Liver (tissue), 9 donors: ENCODE data around the gene LYPD3. TPM values are rescaled to one million over a fixed set of nuclear protein-coding genes. Genes with fewer than 3 reads are reported as not detected.

Source experiments
- DNase-seq: peaks from one replicate; pipeline ENCODE4 v3.0.0-alpha.2; 2017; ENCODE audit warnings: low spot score
- H3K27ac ChIP-seq, 2 donors: one replicate each; pipeline ENCODE4 v1.7.0; 2013; ENCODE audit warnings: inconsistent platforms in 2 of 2, low read length in 2 of 2, control low read depth in 1 of 2, low read depth in 1 of 2, mild to moderate bottlenecking in 1 of 2
- H3K27me3 ChIP-seq, 4 donors: one replicate each; pipeline versions ENCODE4 v1.6.1 to v1.7.0; 2013; ENCODE audit warnings: low read length in 3 of 4, inconsistent platforms in 1 of 4, mild to moderate bottlenecking in 1 of 4, moderate library complexity in 1 of 4; ENCODE audit not compliant: control insufficient read depth in 4 of 4, insufficient read depth in 4 of 4
- H3K36me3 ChIP-seq, 4 donors: one replicate each; pipeline versions ENCODE4 v1.6.1 to v1.7.0; 2013; ENCODE audit warnings: low read length in 3 of 4, mild to moderate bottlenecking in 3 of 4, low read depth in 1 of 4, moderate library complexity in 1 of 4; ENCODE audit not compliant: control insufficient read depth in 4 of 4, insufficient read depth in 3 of 4
- H3K4me1 ChIP-seq, 4 donors: one replicate each; pipeline versions ENCODE4 v1.6.1 to v1.7.0; 2013; ENCODE audit warnings: low read length in 3 of 4, mild to moderate bottlenecking in 3 of 4, moderate library complexity in 1 of 4; ENCODE audit not compliant: control insufficient read depth in 4 of 4, insufficient read depth in 4 of 4
- H3K4me3 ChIP-seq, 3 donors: one replicate each; pipeline versions ENCODE4 v1.6.1 to v1.7.0; 2013; ENCODE audit warnings: low read length in 3 of 3, control low read depth in 1 of 3, low read depth in 1 of 3, mild to moderate bottlenecking in 1 of 3
- H3K9ac ChIP-seq, 2 donors: one replicate each; pipeline ENCODE4 v1.7.0; 2013; ENCODE audit warnings: low read length in 2 of 2, mild to moderate bottlenecking in 2 of 2, moderate library complexity in 2 of 2, control low read depth in 1 of 2, low read depth in 1 of 2
- H3K9me3 ChIP-seq, 4 donors: one replicate each; pipeline versions ENCODE4 v1.6.1 to v1.7.0; 2013; ENCODE audit warnings: low read length in 3 of 4; ENCODE audit not compliant: control insufficient read depth in 4 of 4
- YY1 ChIP-seq: IDR thresholded peaks from 2 replicates; pipeline ENCODE4 v1.6.1; 2016; ENCODE audit warnings: antibody characterized with exemption, mild to moderate bottlenecking
- WGBS: extraction: QIAGEN DNeasy Blood & Tissue Kit; methylation state at CpG from one replicate; pipeline ENCODE4 v1.1.7; 2013; 5-methylcytosine and 5-hydroxymethylcytosine counted together
- polyA plus RNA-seq, 2 donors: library from polyadenylated mRNA; stranded (reverse) in 1 of 2; unstranded in 1 of 2; fragments of 200-250 nt in 1 of 2; fragments of >200 nt in 1 of 2; fragmentation: Nextera tagmentation in 1 of 2; extraction: Ambion mirVana in 1 of 2; gene quantifications; one replicate each; pipeline versions ENCODE4 v1.2.1 to v1.2.3, GENCODE V29; 2013 to 2015
- total RNA-seq, 2 donors: library from RNA; depleted of rRNA; stranded (reverse); fragments of >200 nt; gene quantifications; one replicate each; pipeline ENCODE4 v1.2.3, GENCODE V29; 2014
- donor health status: healthy.
- donor health status: healthy.
- donor health status: healthy.
- donor health status: healthy.
- donor health status: healthy.

Gene LYPD3
- total and polyA plus RNA-seq, 4 donors, result 0.08 to 0.38 (median 0.18) TPM

GRCh38 chr19:43412441-43412840 is 53.0 kb downstream of the LYPD3 start:
- no peak overlapping the region for H3K27ac ChIP-seq
- no peaks in the 10 kb centered on the region for H3K36me3 ChIP-seq
- H3K9ac ChIP-seq, result no peak overlapping the region
- no peaks in the 10 kb centered on the region for H3K9me3 ChIP-seq
- WGBS, result 76% methylated on average over 6 of the region's 6 CpGs
- DNase-seq, result no peak
- no peak for TF ChIP-seq YY1
- no peak overlapping the region for H3K4me3 ChIP-seq
- no peaks in the 10 kb centered on the region for H3K4me1 ChIP-seq
- H3K27me3 ChIP-seq, result no peaks in the 10 kb centered on the region

Other genes starting within 250 kb of the LYPD3 start
- gene PSG9, start 196.1 kb downstream of the LYPD3 start, total RNA-seq, result not detected
- not detected for gene PSG9, start 196.1 kb downstream of the LYPD3 start, polyA plus RNA-seq
- 10 to 100 TPM in 1 of 2 donors, 1 to 10 TPM in 1; 8.2 to 33.4 TPM for gene CD177, start 111.9 kb downstream of the LYPD3 start, total RNA-seq
- under 1 TPM; 0.38 to 0.68 TPM for gene CD177, start 111.9 kb downstream of the LYPD3 start, polyA plus RNA-seq
- not detected for gene TEX101, start 50.7 kb downstream of the LYPD3 start, total RNA-seq
- not detected for gene TEX101, start 50.7 kb downstream of the LYPD3 start, polyA plus RNA-seq
- 10 to 100 TPM; 10.6 to 18.2 TPM for gene PHLDB3, start 39.1 kb upstream of the LYPD3 start, total RNA-seq
- gene PHLDB3, start 39.1 kb upstream of the LYPD3 start, polyA plus RNA-seq, result 10 to 100 TPM; 10.7 to 12.7 TPM
- gene ETHE1, start 61.6 kb upstream of the LYPD3 start, total RNA-seq, result 10 to 100 TPM; 30.4 to 35.0 TPM
- 10 to 100 TPM; 34.0 to 45.1 TPM for gene ETHE1, start 61.6 kb upstream of the LYPD3 start, polyA plus RNA-seq
- under 1 TPM; 0.08 to 0.09 TPM for gene ZNF575, start 67.6 kb upstream of the LYPD3 start, total RNA-seq
- gene ZNF575, start 67.6 kb upstream of the LYPD3 start, polyA plus RNA-seq, result 1 to 10 TPM in 1 of 2 donors, under 1 TPM in 1; 0.88 to 1.0 TPM
- gene XRCC1, start 109.9 kb upstream of the LYPD3 start, total RNA-seq, result 1 to 10 TPM; 3.6 to 9.8 TPM
- 1 to 10 TPM; 4.5 to 5.2 TPM for gene XRCC1, start 109.9 kb upstream of the LYPD3 start, polyA plus RNA-seq
- gene PINLYP, start 110.2 kb upstream of the LYPD3 start, total RNA-seq, result 1 to 10 TPM in 1 of 2 donors, under 1 TPM in 1; 0.42 to 4.3 TPM
- gene PINLYP, start 110.2 kb upstream of the LYPD3 start, polyA plus RNA-seq, result under 1 TPM; 0.50 to 0.64 TPM
- gene IRGQ, start 130.5 kb upstream of the LYPD3 start, total RNA-seq, result 10 to 100 TPM in 1 of 2 donors, 1 to 10 TPM in 1; 6.4 to 15.5 TPM
- gene IRGQ, start 130.5 kb upstream of the LYPD3 start, polyA plus RNA-seq, result 1 to 10 TPM; 2.8 to 4.0 TPM
- gene ZNF576, start 131.0 kb upstream of the LYPD3 start, total RNA-seq, result 1 to 10 TPM; 6.9 to 7.1 TPM
- 10 to 100 TPM; 14.7 to 14.9 TPM for gene ZNF576, start 131.0 kb upstream of the LYPD3 start, polyA plus RNA-seq
- gene SRRM5, start 146.5 kb upstream of the LYPD3 start, total RNA-seq, result under 1 TPM; 0.08 to 0.09 TPM
- under 1 TPM; 0.07 to 0.09 TPM for gene SRRM5, start 146.5 kb upstream of the LYPD3 start, polyA plus RNA-seq
- 10 to 100 TPM in 1 of 2 donors, 1 to 10 TPM in 1; 9.7 to 22.1 TPM for gene ZNF428, start 154.0 kb upstream of the LYPD3 start, total RNA-seq
- 10 to 100 TPM in 1 of 2 donors, 1 to 10 TPM in 1; 6.5 to 19.1 TPM for gene ZNF428, start 154.0 kb upstream of the LYPD3 start, polyA plus RNA-seq
- gene CADM4, start 174.2 kb upstream of the LYPD3 start, total RNA-seq, result 1 to 10 TPM; 2.8 to 3.7 TPM
- gene CADM4, start 174.2 kb upstream of the LYPD3 start, polyA plus RNA-seq, result 1 to 10 TPM in 1 of 2 donors, under 1 TPM in 1; 0.47 to 4.9 TPM
- gene PLAUR, start 204.6 kb upstream of the LYPD3 start, total RNA-seq, result 1 to 10 TPM; 2.8 to 3.7 TPM
- gene PLAUR, start 204.6 kb upstream of the LYPD3 start, polyA plus RNA-seq, result 1 to 10 TPM; 1.1 to 1.9 TPM